ENCODE results near the gene ZNF420. TPM values are rescaled to one million over a fixed set of nuclear protein-coding genes. Genes with fewer than 3 reads are reported as not detected.
A peak's percentile ranks its signal among the peaks of the same experiment; 100 is the strongest.

The ZNF420 gene
- total and polyA plus RNA-seq, 2 of the 13 experiments (the other 11 are each of a cell fraction or from before 2014, with no cell fraction given): 1.4 to 6.6 TPM

DNA sequence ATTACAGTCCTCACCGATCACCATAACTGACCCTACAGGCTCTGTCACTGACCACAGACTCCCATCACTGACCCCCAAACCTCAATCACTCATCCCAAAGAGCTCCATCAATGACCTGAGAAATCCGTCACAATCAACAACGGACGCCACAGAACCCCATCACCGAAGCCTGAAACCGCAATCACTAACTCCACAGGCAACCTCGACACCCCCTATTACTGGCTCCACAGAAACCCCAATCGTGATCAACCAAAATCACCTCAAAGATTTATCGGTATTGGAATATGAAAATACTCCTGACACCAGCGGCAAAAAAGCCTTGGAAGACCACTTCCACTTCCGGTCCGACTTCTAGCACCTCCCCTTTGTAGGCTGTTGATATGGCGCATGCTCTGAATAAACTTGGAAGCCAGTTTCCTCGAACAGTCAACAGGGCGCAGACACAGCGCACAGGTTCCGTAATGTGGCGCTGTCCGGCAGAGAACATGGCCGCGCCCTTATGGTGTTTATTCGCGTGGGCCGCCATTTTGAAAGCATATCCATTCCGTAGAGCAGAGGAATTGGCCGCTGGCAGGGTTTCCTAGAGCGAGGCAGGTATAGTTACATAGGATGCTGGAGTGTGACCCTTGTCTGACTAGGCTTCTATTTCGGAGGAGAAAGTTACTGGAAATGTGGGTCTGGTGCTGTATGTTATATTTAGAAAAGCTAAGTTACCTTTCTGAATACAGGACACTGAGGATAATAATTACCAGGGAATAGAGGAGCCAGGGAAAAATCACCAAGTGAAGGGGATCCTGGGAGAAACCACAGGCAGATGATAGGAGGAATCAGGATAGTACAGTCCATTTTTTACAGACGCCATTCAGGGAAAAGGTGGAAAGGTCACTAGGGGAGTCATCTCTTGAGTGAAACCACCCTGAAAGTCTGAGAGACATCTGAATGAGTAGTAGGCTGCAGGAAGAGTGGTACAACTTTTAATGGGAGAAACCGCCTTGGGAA lies 94.4 kb downstream of the ZNF420 start, which contains the start of gene ZNF585A:
Gene ZNF585A (minus strand): TSS at position 328 of the 999 bp plus-strand sequence. CDS start 2,785 bp downstream, outside the sequence.
- BruUV-seq (replicated peaks): TSS peak; percentile 69
- Histone ChIP-seq H4K20me1 (ENCODE audit: insufficient read depth, low read length) (no peaks in the 10 kb centered on the region), H3K27ac (ENCODE audit: extremely low read length, insufficient read depth, low read length) (peak within 1 kb of the TSS; percentile 54), H2AFZ (ENCODE audit: low read length) (peak within 1 kb of the TSS; percentile 99), H3K4me1 (ENCODE audit: insufficient read depth, low read length) (no peaks in the 10 kb centered on the region; the same call in 1 of the 2 replicates), H3K4me3 (replicated peaks in 1 of 3; ENCODE audit: insufficient read depth in 1 of 3, low read depth in 2 of 3, low read length in 3 of 3) (peak within 1 kb of the TSS; percentile 64 to 95 (median 82)), H3K27me3 (ENCODE audit: control insufficient read depth in 1 of 2, insufficient read depth in 2 of 2, low read length in 2 of 2) (no peaks in the 10 kb centered on the region; a peak in 1 of 5 replicates), H3K79me2 (ENCODE audit: insufficient read depth, low read length) (no peaks in the 10 kb centered on the region), H3K9me3 (ENCODE audit: low read length) (peaks cover 30% of the 10 kb centered on the region), H3K4me2 (ENCODE audit: low read depth, low read length) (peak within 1 kb of the TSS; percentile 78), H3K9ac (ENCODE audit: insufficient read depth, low read depth, low read length) (peak within 1 kb of the TSS; percentile 81), H3K36me3 (replicated peaks in 1 of 2; ENCODE audit: control insufficient read depth in 1 of 2, insufficient read depth in 2 of 2, low read length in 2 of 2) (peaks cover 0 to 4% of the 10 kb centered on the region in 2 experiments; a peak in 2 of 5 replicates)
- 6% methylated on average over 15 of the region's 30 CpGs for WGBS (ENCODE audit: low lambda C conversion rate)
- FAIRE-seq: peak; percentile 97
- ATAC-seq: peak; percentile 99
- POLR2A ChIA-PET: interaction anchor here (1.1 to 1.7 kb wide), 2 partner anchors 45 to 94 kb away, joined by 4 to 6 read pairs; partner anchors contain the start of genes ZNF383 and ZNF420
- intact Hi-C loops (cut with micrococcal nuclease; ENCODE audit: unreplicated experiment): loop anchor here (1.0 kb wide), 2 partner anchors 45 to 94 kb away; partner anchors contain the start of gene ZNF420
- peak; percentile 97 for DNase-seq (ENCODE audit: low spot score)
- in situ Hi-C loops (cut with HindIII; ENCODE audit: extremely low pct_ligation_motif_present, low pct_unique_long_range_greater_than_20kb): no loop called here
- CTCF ChIA-PET (ENCODE audit: low intra/inter-chr PET ratio, low total read pairs): no interaction called here
- TF ChIP-seq TAF15 (IDR thresholded peaks at IDR 0.05; ENCODE audit: low read depth, low read length, poor library complexity, severe bottlenecking) (no peak), ZFP1 (CRISPR knock-in tag; IDR thresholded peaks at IDR 0.05) (no peak), YEATS4 (CRISPR knock-in tag; IDR thresholded peaks at IDR 0.05; ENCODE audit: borderline replicate concordance) (peak; percentile 18; the same call in 1 of the 2 replicates), RXRB (CRISPR knock-in tag; IDR thresholded peaks at IDR 0.05; ENCODE audit: borderline replicate concordance) (peak; percentile 25; the same call in 1 of the 2 replicates), SIX1 (CRISPR knock-in tag; IDR thresholded peaks at IDR 0.05; ENCODE audit: borderline replicate concordance) (peak; percentile 38; the same call in 1 of the 2 replicates), MYNN (CRISPR knock-in tag; IDR thresholded peaks at IDR 0.05; ENCODE audit: low read depth) (no peak), ZFP36 (IDR thresholded peaks at IDR 0.05; ENCODE audit: borderline replicate concordance, low read depth, low read length, partially characterized antibody) (no peak), KAT8 (CRISPR knock-in tag; IDR thresholded peaks at IDR 0.05) (peak; percentile 95), ZKSCAN1 (IDR thresholded peaks at IDR 0.05; ENCODE audit: low read length) (peak; percentile 65; the same call in 1 of the 2 replicates), POLR2G (IDR thresholded peaks at IDR 0.05; ENCODE audit: low read depth, low read length) (peak; percentile 69), ZNF441 (CRISPR knock-in tag; IDR thresholded peaks at IDR 0.05; ENCODE audit: borderline replicate concordance) (0 out of 2 replicates have a peak, but pooled peaks have one; percentile 39), ZNF225 (CRISPR knock-in tag; IDR thresholded peaks at IDR 0.05) (no peak), KLF6 (CRISPR knock-in tag; IDR thresholded peaks at IDR 0.05) (no peak)
- TF ChIP-seq, protein P1, sequence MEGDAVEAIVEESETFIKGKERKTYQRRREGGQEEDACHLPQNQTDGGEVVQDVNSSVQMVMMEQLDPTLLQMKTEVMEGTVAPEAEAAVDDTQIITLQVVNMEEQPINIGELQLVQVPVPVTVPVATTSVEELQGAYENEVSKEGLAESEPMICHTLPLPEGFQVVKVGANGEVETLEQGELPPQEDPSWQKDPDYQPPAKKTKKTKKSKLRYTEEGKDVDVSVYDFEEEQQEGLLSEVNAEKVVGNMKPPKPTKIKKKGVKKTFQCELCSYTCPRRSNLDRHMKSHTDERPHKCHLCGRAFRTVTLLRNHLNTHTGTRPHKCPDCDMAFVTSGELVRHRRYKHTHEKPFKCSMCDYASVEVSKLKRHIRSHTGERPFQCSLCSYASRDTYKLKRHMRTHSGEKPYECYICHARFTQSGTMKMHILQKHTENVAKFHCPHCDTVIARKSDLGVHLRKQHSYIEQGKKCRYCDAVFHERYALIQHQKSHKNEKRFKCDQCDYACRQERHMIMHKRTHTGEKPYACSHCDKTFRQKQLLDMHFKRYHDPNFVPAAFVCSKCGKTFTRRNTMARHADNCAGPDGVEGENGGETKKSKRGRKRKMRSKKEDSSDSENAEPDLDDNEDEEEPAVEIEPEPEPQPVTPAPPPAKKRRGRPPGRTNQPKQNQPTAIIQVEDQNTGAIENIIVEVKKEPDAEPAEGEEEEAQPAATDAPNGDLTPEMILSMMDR (CRISPR knock-in tag; IDR thresholded peaks at IDR 0.05): peak; percentile 49
- TF ChIP-seq, protein P2, sequence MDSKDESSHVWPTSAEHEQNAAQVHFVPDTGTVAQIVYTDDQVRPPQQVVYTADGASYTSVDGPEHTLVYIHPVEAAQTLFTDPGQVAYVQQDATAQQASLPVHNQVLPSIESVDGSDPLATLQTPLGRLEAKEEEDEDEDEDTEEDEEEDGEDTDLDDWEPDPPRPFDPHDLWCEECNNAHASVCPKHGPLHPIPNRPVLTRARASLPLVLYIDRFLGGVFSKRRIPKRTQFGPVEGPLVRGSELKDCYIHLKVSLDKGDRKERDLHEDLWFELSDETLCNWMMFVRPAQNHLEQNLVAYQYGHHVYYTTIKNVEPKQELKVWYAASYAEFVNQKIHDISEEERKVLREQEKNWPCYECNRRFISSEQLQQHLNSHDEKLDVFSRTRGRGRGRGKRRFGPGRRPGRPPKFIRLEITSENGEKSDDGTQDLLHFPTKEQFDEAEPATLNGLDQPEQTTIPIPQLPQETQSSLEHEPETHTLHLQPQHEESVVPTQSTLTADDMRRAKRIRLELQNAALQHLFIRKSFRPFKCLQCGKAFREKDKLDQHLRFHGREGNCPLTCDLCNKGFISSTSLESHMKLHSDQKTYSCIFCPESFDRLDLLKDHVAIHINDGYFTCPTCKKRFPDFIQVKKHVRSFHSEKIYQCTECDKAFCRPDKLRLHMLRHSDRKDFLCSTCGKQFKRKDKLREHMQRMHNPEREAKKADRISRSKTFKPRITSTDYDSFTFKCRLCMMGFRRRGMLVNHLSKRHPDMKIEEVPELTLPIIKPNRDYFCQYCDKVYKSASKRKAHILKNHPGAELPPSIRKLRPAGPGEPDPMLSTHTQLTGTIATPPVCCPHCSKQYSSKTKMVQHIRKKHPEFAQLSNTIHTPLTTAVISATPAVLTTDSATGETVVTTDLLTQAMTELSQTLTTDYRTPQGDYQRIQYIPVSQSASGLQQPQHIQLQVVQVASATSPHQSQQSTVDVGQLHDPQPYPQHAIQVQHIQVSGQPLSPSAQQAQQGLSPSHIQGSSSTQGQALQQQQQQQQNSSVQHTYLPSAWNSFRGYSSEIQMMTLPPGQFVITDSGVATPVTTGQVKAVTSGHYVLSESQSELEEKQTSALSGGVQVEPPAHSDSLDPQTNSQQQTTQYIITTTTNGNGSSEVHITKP (CRISPR knock-in tag; IDR thresholded peaks at IDR 0.05; ENCODE audit: low read depth): peak; percentile 90

Data from HepG2 (cell line).